SK-N-SH treated with all-trans-retinoic acid at 6 μM for 48 hours (cell line): Measurements from ENCODE around the gene AKR1D1.

ENCODE experiments used
- ATAC-seq: fragments of 200-7000 bp; cut with Tn5 transposase; 3 replicates; pipeline ENCODE4 v1.9.1; 2020; ENCODE audit warnings: mild to moderate bottlenecking, moderate library complexity
- ARNTL ChIP-seq: fragments of 450-650 bp; formaldehyde crosslinking; IDR thresholded peaks from 2 replicates; pipeline ENCODE4 v1.5.0; 2020; ENCODE audit warnings: low read depth, mild to moderate bottlenecking, moderate library complexity, borderline replicate concordance
- BACH2 ChIP-seq: fragments of 250-450 bp; sonication (Bioruptor Pico); IDR thresholded peaks from 2 replicates; pipeline ENCODE4 v1.9.0; 2021; ENCODE audit warnings: mild to moderate bottlenecking, borderline replicate concordance
- CREB5 ChIP-seq: fragments of 250-450 bp; sonication (Bioruptor Pico); IDR thresholded peaks from 2 replicates; pipeline ENCODE4 v1.5.1; 2020; ENCODE audit warnings: low read depth, mild to moderate bottlenecking, moderate library complexity
- CSDC2 ChIP-seq: fragments of 250-450 bp; sonication (Bioruptor Pico); IDR thresholded peaks from 2 replicates; pipeline ENCODE4 v1.5.0; 2020; ENCODE audit warnings: mild to moderate bottlenecking, moderate library complexity
- GLIS3 ChIP-seq: fragments of 250-450 bp; sonication (Bioruptor Pico); IDR thresholded peaks from 2 replicates; pipeline ENCODE4 v1.5.0; 2020; ENCODE audit warnings: mild to moderate bottlenecking, moderate library complexity
- ISL1 ChIP-seq: fragments of 250-450 bp; sonication (Bioruptor Pico); IDR thresholded peaks from 2 replicates; pipeline ENCODE4 v2.1.2; 2022; ENCODE audit warnings: mild to moderate bottlenecking, moderate library complexity
- OSR1 ChIP-seq: fragments of 250-450 bp; sonication (Bioruptor Pico); IDR thresholded peaks from 2 replicates; pipeline ENCODE4 v1.8.0; 2022; ENCODE audit warnings: moderate library complexity, mild to moderate bottlenecking, inconsistent platforms
- RARB ChIP-seq: fragments of 250-450 bp; sonication (Bioruptor Pico); IDR thresholded peaks from 2 replicates; pipeline ENCODE4 v1.8.0; 2021; ENCODE audit warnings: mild to moderate bottlenecking, moderate library complexity
- SNAI2 ChIP-seq: fragments of 250-450 bp; sonication (Bioruptor Pico); IDR thresholded peaks from 2 replicates; pipeline ENCODE4 v1.5.0; 2020; ENCODE audit warnings: mild to moderate bottlenecking, moderate library complexity
- TCF4 ChIP-seq: fragments of 250-450 bp; sonication (Bioruptor Pico); IDR thresholded peaks from 2 replicates; pipeline ENCODE4 v1.8.0; 2021; ENCODE audit warnings: mild to moderate bottlenecking, moderate library complexity, borderline replicate concordance
- TOX ChIP-seq: fragments of 250-450 bp; sonication (Bioruptor Pico); IDR thresholded peaks from 2 replicates; pipeline ENCODE4 v1.8.0; 2021; ENCODE audit warnings: mild to moderate bottlenecking, moderate library complexity, borderline replicate concordance
- TSHZ2 ChIP-seq: fragments of 250-450 bp; sonication (Bioruptor Pico); IDR thresholded peaks from 2 replicates; pipeline ENCODE4 v1.5.0; 2020; ENCODE audit warnings: mild to moderate bottlenecking, moderate library complexity
- ZFP3 ChIP-seq: fragments of 250-450 bp; sonication (Bioruptor Pico); IDR thresholded peaks from 2 replicates; pipeline ENCODE4 v1.5.0; 2020; ENCODE audit warnings: mild to moderate bottlenecking, moderate library complexity
- ZFP30 ChIP-seq: fragments of 450-650 bp; formaldehyde crosslinking; IDR thresholded peaks from 2 replicates; pipeline ENCODE4 v1.5.0; 2022; ENCODE audit warnings: mild to moderate bottlenecking, moderate library complexity
- ZNF565 ChIP-seq: fragments of 450-650 bp; formaldehyde crosslinking; conservative IDR thresholded peaks from 2 replicates; pipeline ENCODE4 v1.5.0; 2020; ENCODE audit warnings: low read depth, mild to moderate bottlenecking, moderate library complexity
- ZNF8 ChIP-seq: fragments of 450-650 bp; formaldehyde crosslinking; IDR thresholded peaks from 2 replicates; pipeline ENCODE4 v1.5.0; 2020; ENCODE audit warnings: mild to moderate bottlenecking, moderate library complexity
- TF ChIP-seq, protein P1 (sequence below): fragments of 250-450 bp; sonication (Bioruptor Pico); IDR thresholded peaks from 2 replicates; pipeline ENCODE4 v1.8.0; 2020; ENCODE audit warnings: mild to moderate bottlenecking, moderate library complexity, borderline replicate concordance
- TF ChIP-seq, protein P2 (sequence below): fragments of 250-450 bp; sonication (Bioruptor Pico); IDR thresholded peaks from 2 replicates; pipeline ENCODE4 v1.8.0; 2021; ENCODE audit warnings: low read depth, mild to moderate bottlenecking, moderate library complexity, borderline replicate concordance

AKR1D1 gene

DNA sequence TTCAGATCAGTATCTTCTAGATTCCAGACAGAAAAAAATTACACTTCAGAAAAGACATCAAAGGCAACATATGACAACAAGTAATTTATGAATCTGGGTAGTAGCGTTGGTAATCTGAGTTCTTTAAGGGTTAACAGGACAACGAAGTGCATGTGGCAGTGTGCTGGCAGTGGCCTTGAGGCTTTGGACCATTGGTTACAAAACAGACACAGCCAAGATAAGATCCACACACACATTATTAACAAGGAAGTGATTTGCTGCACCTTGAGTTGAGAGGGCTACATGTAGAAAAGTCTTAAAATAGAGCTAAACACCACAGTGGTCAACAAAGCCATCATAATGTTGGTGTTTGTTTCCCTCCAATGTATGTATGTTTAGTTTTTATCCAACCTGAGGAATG is 40.6 kb downstream of the AKR1D1 start:
- no peak for ATAC-seq
- no peak for TF ChIP-seq OSR1 (CRISPR knock-in tag)
- peak; percentile 40; the same call in 1 of the 2 replicates for TF ChIP-seq TCF4 (CRISPR knock-in tag)
- TF ChIP-seq, all 23 proteins: peak for 1

- no peak for TF ChIP-seq ZNF8 (CRISPR knock-in tag)
- ATAC-seq = no peak
Observed at GRCh38 chr7:138120140-138120827, 44.0 kb downstream of the AKR1D1 start.

- ATAC-seq = no peak
- no peak for TF ChIP-seq BACH2 (CRISPR knock-in tag)
- no peak for TF ChIP-seq GLIS3 (CRISPR knock-in tag)
- TF ChIP-seq ZFP3 = no peak
- TF ChIP-seq RARB (CRISPR knock-in tag) = no peak
- no peak for TF ChIP-seq TOX (CRISPR knock-in tag)
- no peak for TF ChIP-seq ZNF565 (CRISPR knock-in tag)
- TF ChIP-seq ARNTL (CRISPR knock-in tag) = no peak
- TF ChIP-seq TSHZ2 (CRISPR knock-in tag) = no peak
- TF ChIP-seq TCF4 (CRISPR knock-in tag) = no peak
- no peak for TF ChIP-seq CREB5 (CRISPR knock-in tag)
- TF ChIP-seq ISL1 (CRISPR knock-in tag) = no peak
- TF ChIP-seq, protein P1, sequence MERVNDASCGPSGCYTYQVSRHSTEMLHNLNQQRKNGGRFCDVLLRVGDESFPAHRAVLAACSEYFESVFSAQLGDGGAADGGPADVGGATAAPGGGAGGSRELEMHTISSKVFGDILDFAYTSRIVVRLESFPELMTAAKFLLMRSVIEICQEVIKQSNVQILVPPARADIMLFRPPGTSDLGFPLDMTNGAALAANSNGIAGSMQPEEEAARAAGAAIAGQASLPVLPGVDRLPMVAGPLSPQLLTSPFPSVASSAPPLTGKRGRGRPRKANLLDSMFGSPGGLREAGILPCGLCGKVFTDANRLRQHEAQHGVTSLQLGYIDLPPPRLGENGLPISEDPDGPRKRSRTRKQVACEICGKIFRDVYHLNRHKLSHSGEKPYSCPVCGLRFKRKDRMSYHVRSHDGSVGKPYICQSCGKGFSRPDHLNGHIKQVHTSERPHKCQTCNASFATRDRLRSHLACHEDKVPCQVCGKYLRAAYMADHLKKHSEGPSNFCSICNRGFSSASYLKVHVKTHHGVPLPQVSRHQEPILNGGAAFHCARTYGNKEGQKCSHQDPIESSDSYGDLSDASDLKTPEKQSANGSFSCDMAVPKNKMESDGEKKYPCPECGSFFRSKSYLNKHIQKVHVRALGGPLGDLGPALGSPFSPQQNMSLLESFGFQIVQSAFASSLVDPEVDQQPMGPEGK (CRISPR knock-in tag) = no peak
- TF ChIP-seq SNAI2 (CRISPR knock-in tag) = no peak
- no peak for TF ChIP-seq ZNF8 (CRISPR knock-in tag)
- TF ChIP-seq, protein P2, sequence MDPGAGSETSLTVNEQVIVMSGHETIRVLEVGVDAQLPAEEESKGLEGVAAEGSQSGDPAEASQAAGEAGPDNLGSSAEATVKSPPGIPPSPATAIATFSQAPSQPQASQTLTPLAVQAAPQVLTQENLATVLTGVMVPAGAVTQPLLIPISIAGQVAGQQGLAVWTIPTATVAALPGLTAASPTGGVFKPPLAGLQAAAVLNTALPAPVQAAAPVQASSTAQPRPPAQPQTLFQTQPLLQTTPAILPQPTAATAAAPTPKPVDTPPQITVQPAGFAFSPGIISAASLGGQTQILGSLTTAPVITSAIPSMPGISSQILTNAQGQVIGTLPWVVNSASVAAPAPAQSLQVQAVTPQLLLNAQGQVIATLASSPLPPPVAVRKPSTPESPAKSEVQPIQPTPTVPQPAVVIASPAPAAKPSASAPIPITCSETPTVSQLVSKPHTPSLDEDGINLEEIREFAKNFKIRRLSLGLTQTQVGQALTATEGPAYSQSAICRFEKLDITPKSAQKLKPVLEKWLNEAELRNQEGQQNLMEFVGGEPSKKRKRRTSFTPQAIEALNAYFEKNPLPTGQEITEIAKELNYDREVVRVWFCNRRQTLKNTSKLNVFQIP (CRISPR knock-in tag) = no peak
- no peak for TF ChIP-seq OSR1 (CRISPR knock-in tag)
- no peak for TF ChIP-seq ZFP30 (CRISPR knock-in tag)
Observed at GRCh38 chr7:138122162-138122561, 45.9 kb downstream of the AKR1D1 start.

DNA sequence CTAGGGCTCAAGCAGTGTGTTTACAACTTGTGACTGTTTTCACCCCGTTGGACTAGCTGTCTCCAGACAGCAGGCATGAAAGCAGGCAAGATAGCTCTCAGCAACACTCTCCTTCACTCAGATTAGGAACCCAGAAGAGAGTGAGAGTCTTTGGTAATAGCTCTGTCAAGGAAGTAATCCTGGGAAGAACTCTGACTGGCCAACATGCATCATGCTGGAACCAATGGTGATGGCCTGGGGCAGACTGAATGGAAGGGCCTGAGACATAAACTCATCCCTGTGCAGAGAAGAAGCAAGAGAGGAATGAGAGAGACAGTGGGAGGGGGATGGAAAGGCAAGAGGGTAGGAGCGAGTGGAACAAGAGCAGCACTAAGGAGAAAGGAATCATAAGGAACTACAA is 48.9 kb downstream of the AKR1D1 start:
- ATAC-seq = no peak
- TF ChIP-seq CSDC2 (CRISPR knock-in tag) = no peak
- TF ChIP-seq, protein P2 (CRISPR knock-in tag) = no peak
- TF ChIP-seq GLIS3 (CRISPR knock-in tag) = no peak
- no peak for TF ChIP-seq ZNF565 (CRISPR knock-in tag)
- no peak for TF ChIP-seq TCF4 (CRISPR knock-in tag)
- TF ChIP-seq RARB (CRISPR knock-in tag) = no peak
- TF ChIP-seq ARNTL (CRISPR knock-in tag) = no peak
- TF ChIP-seq, protein P1 (CRISPR knock-in tag) = no peak
- TF ChIP-seq ZFP30 (CRISPR knock-in tag) = no peak
- TF ChIP-seq, all 23 proteins: peak for 0
